Activated naive CD8-positive, alpha-beta T cell treated with anti-CD3 and anti-CD28 coated beads, Interleukin-2, amount 10 ng/mL, durations not matched to agents 7 days and 5 days (primary cell): ENCODE measurements around the gene HEATR1. TPM values are rescaled to one million over a fixed set of nuclear protein-coding genes. Genes with fewer than 3 reads are reported as not detected.
A peak's percentile ranks its signal among the peaks of the same experiment; 100 is the strongest.
"Not testable (repeated sequence)": the region's sequence is repeated elsewhere in the genome, so short reads cannot be mapped to it uniquely, and the experiment has no call there.

Experiments used
- ATAC-seq: fragments of 150-1000 bp; cut with Tn5 transposase; one replicate; pipeline ENCODE4 v1.10.0; 2021; ENCODE audit warnings: low read depth, moderate library complexity
- POLR2A ChIA-PET: fragments of 350-600 bp; sonication (Branson Sonifier 250); formaldehyde crosslinking; loops from one replicate; lab custom pipeline; 2021; ENCODE audit warnings: antibody characterized with exemption; lab: Charles Lee
- DNase-seq: peaks from one replicate; pipeline ENCODE4 v3.0.0; 2021
- H3K27ac Mint-ChIP-seq: one replicate; pipeline ENCODE4 v1.8.0; 2022; ENCODE audit warnings: mild to moderate bottlenecking, mixed read lengths
- H3K27me3 Mint-ChIP-seq: one replicate; pipeline ENCODE4 v1.8.0; 2022; ENCODE audit warnings: mild to moderate bottlenecking, moderate library complexity, mixed read lengths
- H3K36me3 Mint-ChIP-seq: one replicate; pipeline ENCODE4 v1.8.0; 2021; ENCODE audit warnings: mild to moderate bottlenecking, mixed read lengths
- H3K4me1 Mint-ChIP-seq: one replicate; pipeline ENCODE4 v1.8.0; 2021; ENCODE audit warnings: mixed read lengths
- H3K4me3 Mint-ChIP-seq: one replicate; pipeline ENCODE4 v1.8.0; 2022; ENCODE audit warnings: mild to moderate bottlenecking, moderate library complexity, mixed read lengths
- H3K9me3 Mint-ChIP-seq: one replicate; pipeline ENCODE4 v1.8.0; 2021; ENCODE audit warnings: mixed read lengths
- total RNA-seq, 2 experiments: library from RNA; stranded (reverse); gene quantifications; one replicate each; pipeline ENCODE4 v1.2.3, GENCODE V29; 2021

HEATR1 gene
- total RNA-seq, 2 experiments from 2014 or later, result 40.1 to 40.5 TPM

DNA sequence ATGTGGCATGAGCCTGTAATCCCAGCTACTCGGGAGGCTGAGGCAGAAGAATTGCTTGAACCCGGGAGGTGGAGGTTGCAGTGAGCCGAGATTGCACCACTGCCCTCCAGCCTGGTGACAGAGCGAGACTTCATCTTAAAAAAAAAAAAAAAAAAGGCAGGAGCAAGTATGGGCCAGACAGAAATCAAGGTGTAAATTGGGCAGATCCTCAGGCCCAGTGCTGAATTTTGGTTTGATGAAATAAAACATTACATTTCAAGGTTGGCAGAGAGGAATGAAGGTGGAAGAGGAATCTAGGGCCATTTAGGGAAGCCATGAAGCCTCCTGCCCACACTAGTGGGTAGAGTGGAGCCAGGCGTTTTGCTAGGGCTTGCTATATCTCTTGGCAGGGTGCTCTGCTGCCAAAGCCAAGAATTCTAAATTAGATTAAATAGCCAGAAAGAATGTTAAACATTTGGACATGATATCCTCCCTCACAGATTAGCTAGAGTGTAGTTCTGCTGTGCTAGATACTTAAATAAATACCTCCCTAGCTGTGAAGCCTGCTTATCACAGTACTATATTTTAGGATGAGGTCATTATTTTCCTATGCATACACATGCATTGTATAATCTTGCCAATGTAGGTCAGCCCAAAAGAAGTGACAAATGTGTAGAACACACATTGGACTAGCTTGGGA is 97.2 kb downstream of the HEATR1 start:
- no peaks in the 10 kb centered on the region for H3K36me3 Mint-ChIP-seq
- H3K27me3 Mint-ChIP-seq, result peaks cover 10% of the 10 kb centered on the region
- peaks cover 13% of the 10 kb centered on the region for H3K4me1 Mint-ChIP-seq
- no peak for DNase-seq
- H3K4me3 Mint-ChIP-seq, result no peak overlapping the region
- no peaks in the 10 kb centered on the region for H3K9me3 Mint-ChIP-seq
- H3K27ac Mint-ChIP-seq, result no peak overlapping the region
- ATAC-seq, result no peak
- POLR2A ChIA-PET, result no interaction called here

DNA sequence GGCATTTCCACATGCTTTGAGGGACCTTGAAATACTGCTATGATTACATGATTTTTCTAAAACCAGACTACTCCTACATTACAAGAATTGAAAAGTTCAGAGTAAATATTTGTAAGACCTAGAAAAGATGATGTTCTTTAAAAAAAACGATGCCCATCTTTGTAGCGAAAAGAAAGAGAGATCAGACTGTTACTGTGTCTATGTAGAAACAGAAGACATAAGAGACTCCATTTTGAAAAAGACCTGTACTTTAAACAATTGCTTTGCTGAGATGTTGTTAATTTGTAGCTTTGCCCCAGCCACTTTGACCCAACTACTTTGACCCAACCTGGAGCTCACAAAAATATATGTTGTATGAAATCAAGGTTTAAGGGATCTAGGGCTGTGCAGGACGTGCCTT is 100.0 kb downstream of the HEATR1 start:
- peaks cover 13% of the 10 kb centered on the region for H3K4me1 Mint-ChIP-seq
- H3K4me3 Mint-ChIP-seq, H3K9me3 Mint-ChIP-seq, DNase-seq, H3K36me3 Mint-ChIP-seq, ATAC-seq, POLR2A ChIA-PET, H3K27me3 Mint-ChIP-seq, H3K27ac Mint-ChIP-seq: not testable (repeated sequence)

- peaks cover 6% of the 10 kb centered on the region for H3K27me3 Mint-ChIP-seq
- peak; percentile 22 for ATAC-seq
- POLR2A ChIA-PET, result no interaction called here
- no peak for DNase-seq
- H3K4me3 Mint-ChIP-seq, result peak overlapping the region; percentile 36
- no peaks in the 10 kb centered on the region for H3K9me3 Mint-ChIP-seq
- H3K4me1 Mint-ChIP-seq, result peaks cover 8% of the 10 kb centered on the region
- H3K27ac Mint-ChIP-seq, result no peak overlapping the region
- no peaks in the 10 kb centered on the region for H3K36me3 Mint-ChIP-seq
These were observed 101.2 kb downstream of the HEATR1 start for GRCh38 chr1:236502972-236503639.

DNA sequence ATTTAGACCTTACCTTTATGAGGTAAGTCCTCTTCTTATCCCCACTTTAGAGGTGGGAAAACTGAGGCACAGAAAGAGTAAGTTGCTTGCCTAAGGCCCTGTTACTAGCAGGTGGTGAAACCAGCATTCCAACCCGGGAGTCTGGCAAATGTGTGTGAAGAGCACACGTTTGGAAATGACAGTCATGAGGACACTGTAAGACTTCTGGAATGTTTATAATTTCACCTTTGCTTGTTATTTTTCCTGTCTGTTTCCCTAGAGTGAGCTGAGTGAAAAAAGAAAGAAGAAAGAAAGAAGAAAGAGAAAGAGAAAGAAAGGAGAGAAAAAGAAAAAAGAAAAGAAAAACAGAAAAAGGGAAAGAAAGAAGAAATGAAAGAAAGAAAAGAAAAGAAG is 101.7 kb downstream of the HEATR1 start:
- peaks cover 8% of the 10 kb centered on the region for H3K4me1 Mint-ChIP-seq
- no peaks in the 10 kb centered on the region for H3K9me3 Mint-ChIP-seq
- H3K36me3 Mint-ChIP-seq, result no peaks in the 10 kb centered on the region
- ATAC-seq (no peak), DNase-seq (no peak)
- H3K4me3 Mint-ChIP-seq, result peak overlapping the region; percentile 36
- H3K27me3 Mint-ChIP-seq, result peaks cover 8% of the 10 kb centered on the region
- POLR2A ChIA-PET, result no interaction called here
- no peak overlapping the region for H3K27ac Mint-ChIP-seq

DNA sequence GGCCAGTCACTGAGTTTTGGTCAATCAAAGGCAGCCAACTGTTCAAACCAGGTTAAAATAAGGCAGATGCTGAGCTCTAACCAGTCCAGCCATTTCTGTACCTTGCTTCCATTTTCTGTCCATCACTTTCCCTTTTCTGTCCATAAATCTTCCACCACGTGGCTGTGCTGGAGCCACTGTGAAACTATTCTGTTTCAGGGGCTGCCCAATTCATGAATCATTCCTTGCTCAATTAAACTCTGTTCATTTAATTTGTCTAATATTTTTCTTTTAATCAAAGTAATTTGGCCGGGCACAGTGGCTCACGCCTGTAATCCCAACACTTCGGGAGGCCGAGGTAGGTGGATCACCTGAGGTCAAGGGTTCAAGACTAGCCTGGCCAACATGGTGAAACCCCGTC is 103.2 kb downstream of the HEATR1 start:
- DNase-seq, result no peak
- no peak overlapping the region for H3K4me3 Mint-ChIP-seq
- H3K36me3 Mint-ChIP-seq, result no peaks in the 10 kb centered on the region
- POLR2A ChIA-PET, result no interaction called here
- peaks cover 8% of the 10 kb centered on the region for H3K4me1 Mint-ChIP-seq
- H3K27me3 Mint-ChIP-seq, result peaks cover 9% of the 10 kb centered on the region
- H3K27ac Mint-ChIP-seq, result no peak overlapping the region
- no peak for ATAC-seq
- no peaks in the 10 kb centered on the region for H3K9me3 Mint-ChIP-seq

Other genes starting within 250 kb of the HEATR1 start
- gene EDARADD, start 210.2 kb downstream of the HEATR1 start, total RNA-seq, result 1 to 10 TPM; 3.1 to 3.6 TPM
- 100 to 1,000 TPM; 108 to 112 TPM for gene LGALS8, start 80.5 kb downstream of the HEATR1 start, total RNA-seq
- not detected for gene ACTN2, start 82.0 kb upstream of the HEATR1 start, total RNA-seq
- gene MTR, start 190.8 kb upstream of the HEATR1 start, total RNA-seq, result 10 to 100 TPM; 61.0 to 62.7 TPM